Measurements from ENCODE around the gene FAM193B.

The FAM193B gene

DNA sequence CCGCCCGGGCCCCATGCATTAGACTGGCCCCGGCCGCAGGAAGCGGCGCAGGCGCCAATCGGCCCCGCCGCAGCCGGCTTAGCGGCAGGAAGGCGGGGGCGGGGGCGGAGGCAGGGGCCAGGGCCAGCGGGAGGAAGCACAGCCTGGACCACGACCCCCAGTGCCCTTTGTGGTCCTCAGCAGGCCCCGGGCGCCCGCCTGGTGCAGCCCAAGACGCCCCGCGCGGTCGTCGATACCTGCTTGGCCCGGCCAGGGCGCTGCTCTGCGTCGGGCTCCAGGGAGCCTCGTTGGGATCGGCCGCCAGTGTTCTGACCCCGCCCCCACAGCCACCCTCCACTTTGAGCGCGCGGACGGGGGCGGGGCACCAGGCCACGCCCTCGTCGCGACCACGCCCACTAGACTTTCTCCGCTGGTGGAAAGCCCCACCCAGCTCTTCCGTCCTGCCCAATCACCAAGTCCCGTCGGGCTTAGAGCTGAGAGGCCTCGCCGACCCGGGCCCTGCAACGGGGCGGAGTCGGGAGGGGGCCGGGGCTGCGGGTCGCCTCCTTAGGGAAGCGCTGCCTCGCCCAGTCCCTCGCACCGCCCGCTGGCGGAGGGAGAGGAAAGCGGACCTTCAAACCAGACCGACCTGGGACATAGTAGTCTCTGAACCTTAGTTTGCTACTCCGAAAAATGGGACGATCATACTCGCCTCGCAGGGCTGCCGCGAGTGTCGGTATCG lies 56.9 kb downstream of the FAM193B start, which contains the start of gene PDLIM7:
Gene PDLIM7 (minus strand): TSS at position 313 of the 721 bp plus-strand sequence. CDS start 1,092 bp downstream, outside the sequence.
- peak; percentile 96 for DNase-seq (ENCODE audit: low read depth)
- TF ChIP-seq CTCF (conservative IDR thresholded peaks at IDR 0.05; ENCODE audit: control insufficient read depth, insufficient read depth, low read depth, low read length): no peak
- H3K4me3 ChIP-seq (ENCODE audit: control insufficient read depth, low read depth, low read length): peak within 1 kb of the TSS; percentile 77

DNA sequence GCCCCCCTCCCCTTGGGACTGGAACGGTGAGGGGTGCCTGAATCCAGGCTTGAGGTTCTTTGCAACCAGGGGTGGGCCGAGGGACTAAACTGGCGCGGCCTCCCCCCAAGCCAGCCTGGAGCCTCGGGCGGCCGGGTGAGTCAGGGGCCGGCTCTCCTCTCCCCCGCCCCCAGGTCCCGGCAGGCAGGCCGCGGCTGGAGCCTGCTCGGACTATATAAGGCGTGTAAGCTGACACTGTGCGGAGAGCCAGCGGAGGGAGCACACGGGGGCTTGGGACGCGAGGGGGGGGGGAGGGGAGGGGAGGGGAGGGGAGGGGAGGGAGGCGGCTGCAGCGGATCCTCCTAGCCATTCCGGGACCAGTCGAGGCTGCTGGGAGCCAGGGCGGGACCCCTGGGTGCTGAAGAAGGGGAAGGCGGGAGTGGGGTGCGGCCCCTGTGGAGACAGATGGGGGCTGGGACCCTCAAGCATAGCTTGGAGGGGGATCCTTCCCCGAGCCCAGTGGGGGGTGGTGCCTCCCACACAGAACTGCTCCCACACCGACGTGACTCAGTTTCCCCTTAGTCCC lies 57.6 kb downstream of the FAM193B start:
- H3K4me3 ChIP-seq (ENCODE audit: control insufficient read depth, low read depth, low read length): peak overlapping the region; percentile 77
- no peak for TF ChIP-seq CTCF (conservative IDR thresholded peaks at IDR 0.05; ENCODE audit: control insufficient read depth, insufficient read depth, low read depth, low read length)
- peak; percentile 92 for DNase-seq (ENCODE audit: low read depth)

- H3K4me3 ChIP-seq (ENCODE audit: control insufficient read depth, low read depth, low read length): peak overlapping the region; percentile 77
- DNase-seq (ENCODE audit: low read depth): peak; percentile 41
Observed at GRCh38 chr5:177496070-177496726, 58.2 kb downstream of the FAM193B start.

GRCh38 chr5:177495243-177496060 lies 58.9 kb downstream of the FAM193B start:
- DNase-seq (ENCODE audit: low read depth): peak; percentile 84
- TF ChIP-seq CTCF (conservative IDR thresholded peaks at IDR 0.05; ENCODE audit: control insufficient read depth, insufficient read depth, low read depth, low read length): no peak

More at GRCh38 chr5:177496070-177496726, 58.2 kb downstream of the FAM193B start:
- TF ChIP-seq CTCF (conservative IDR thresholded peaks at IDR 0.05; ENCODE audit: control insufficient read depth, insufficient read depth, low read depth, low read length): peak; percentile 23

GRCh38 chr5:177494346-177495195 lies 59.8 kb downstream of the FAM193B start:
- peak overlapping the region; percentile 77 for H3K4me3 ChIP-seq (ENCODE audit: control insufficient read depth, low read depth, low read length)
- peak; percentile 42 for TF ChIP-seq CTCF (conservative IDR thresholded peaks at IDR 0.05; ENCODE audit: control insufficient read depth, insufficient read depth, low read depth, low read length)
- DNase-seq (ENCODE audit: low read depth): peak; percentile 93

More at GRCh38 chr5:177495243-177496060, 58.9 kb downstream of the FAM193B start:
- peak overlapping the region; percentile 77 for H3K4me3 ChIP-seq (ENCODE audit: control insufficient read depth, low read depth, low read length)

Measured in fibroblast of mammary gland (primary cell).